Suprapubic skin (tissue), 3 donors: ENCODE data around the gene RNF112.

Source experiments
- CTCF ChIP-seq, 2 donors: fragments of 200-600 bp in 1 of 2; fragments of 450-650 bp in 1 of 2; sonication (generic) in 1 of 2; IDR thresholded peaks; one replicate each; pipeline ENCODE4 v1.5.1; 2016 to 2019; ENCODE audit warnings: antibody characterized with exemption in 2 of 2, mild to moderate bottlenecking in 1 of 2, moderate library complexity in 1 of 2
- EP300 ChIP-seq: sonication (generic); formaldehyde crosslinking; IDR thresholded peaks from one replicate; pipeline ENCODE4 v1.6.1; 2017; ENCODE audit warnings: antibody characterized with exemption
- POLR2A ChIP-seq, 2 donors: fragments of 450-650 bp; IDR thresholded peaks; one replicate each; pipeline ENCODE4 v1.6.1; 2017; ENCODE audit warnings: antibody characterized with exemption in 2 of 2, mild to moderate bottlenecking in 2 of 2, moderate library complexity in 2 of 2

GRCh38 chr17:19392303-19392702 is 18.7 kb upstream of the RNF112 start:
- TF ChIP-seq CTCF (IDR thresholded peaks at IDR 0.05) (no peak), EP300 (no peak), POLR2A (IDR thresholded peaks at IDR 0.05) (no peak)
